GM19099 (cell line): Measurements from ENCODE around the gene HMHB1.

Experiments used
- POLR2A ChIP-seq: IDR thresholded peaks from 3 replicates; pipeline ENCODE4 v1.6.1; 2011; ENCODE audit warnings: low read depth; ENCODE audit not compliant: insufficient read length; ENCODE audit errors: extremely low read depth

Gene HMHB1

DNA sequence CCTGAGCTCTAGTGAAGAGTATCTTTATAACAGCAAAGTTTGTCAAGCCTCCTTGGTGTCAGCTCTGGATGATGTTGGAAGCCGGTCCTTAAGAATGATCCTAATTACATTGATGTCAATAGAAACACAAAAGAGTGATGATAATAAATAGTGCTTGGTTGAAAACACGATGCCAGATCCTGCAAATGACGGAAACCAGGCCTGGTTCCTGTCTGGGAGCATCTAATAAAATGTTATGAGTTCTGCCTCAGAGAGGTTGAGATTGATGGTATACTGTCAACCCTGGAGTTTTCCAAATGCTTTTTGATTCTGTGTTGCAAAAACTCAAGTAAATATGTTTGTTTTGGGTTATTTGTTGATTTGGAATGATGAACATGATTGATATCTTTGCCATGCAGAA, 23.3 kb downstream of the HMHB1 start:
- no peak for TF ChIP-seq POLR2A

DNA sequence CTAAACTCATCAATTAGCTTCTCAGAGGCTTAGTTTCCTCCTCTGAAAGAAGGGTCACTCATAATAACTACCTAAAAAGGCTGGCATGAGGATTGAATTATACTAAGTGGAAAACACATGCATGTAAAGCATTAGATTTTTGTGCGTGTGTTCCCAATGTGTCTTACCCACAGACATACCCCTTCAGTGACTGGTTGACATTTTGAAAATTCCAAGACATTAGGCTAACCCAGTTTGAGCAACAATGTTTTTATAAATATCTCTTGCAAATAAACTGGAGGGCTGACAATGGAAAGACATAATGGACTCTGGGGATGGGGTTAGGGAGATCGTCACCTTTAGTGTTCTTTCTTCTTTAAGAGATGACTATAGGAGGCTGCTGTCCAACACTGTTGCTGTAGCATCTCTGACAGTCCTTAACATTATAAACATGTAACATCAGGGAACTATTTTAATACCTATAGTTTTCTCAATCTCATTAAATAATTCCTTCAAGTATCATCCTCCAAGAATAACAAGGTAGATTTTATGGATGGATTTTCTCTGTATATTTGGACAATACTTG, 24.3 kb downstream of the HMHB1 start:
- no peak for TF ChIP-seq POLR2A

GRCh38 chr5:143837306-143837848, 25.4 kb downstream of the HMHB1 start:
- no peak for TF ChIP-seq POLR2A

DNA sequence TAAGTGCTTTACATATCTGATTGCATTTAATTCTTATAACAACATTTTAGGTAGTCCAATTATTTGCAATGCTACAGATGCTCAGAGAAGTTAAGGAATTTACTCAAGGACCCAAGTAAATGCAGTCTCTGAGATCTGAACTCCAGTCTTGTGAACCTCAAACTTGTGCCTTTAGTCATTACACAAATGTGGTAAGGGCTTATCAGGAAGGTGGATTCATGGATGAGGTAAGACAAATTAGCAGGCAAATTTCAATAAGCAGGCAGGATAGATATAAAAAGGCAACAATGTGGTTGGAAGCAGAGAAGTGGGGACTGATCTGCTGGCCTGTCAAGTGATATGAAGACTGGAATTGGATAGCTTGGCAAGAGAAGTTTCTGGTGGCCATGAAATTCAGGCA, 29.5 kb downstream of the HMHB1 start:
- no peak for TF ChIP-seq POLR2A

DNA sequence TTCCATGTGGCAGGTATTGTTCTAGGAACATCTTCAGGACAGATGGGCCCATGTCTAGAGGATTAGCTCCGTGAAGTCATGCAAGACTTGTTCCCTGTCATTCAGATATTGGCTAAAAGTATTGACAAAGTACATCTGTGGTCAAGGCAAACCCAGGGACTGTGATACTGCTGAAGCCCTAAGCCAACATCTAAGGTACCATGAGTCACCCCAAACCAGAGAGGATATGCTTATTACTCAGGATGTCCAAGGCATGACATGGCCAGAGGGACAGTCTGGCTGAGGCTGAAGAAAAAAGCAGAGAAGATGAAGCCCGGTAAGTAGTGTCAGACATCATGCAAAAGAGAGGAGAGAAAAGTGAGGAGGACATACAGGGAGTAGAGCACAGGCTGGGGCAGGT, 31.0 kb downstream of the HMHB1 start:
- TF ChIP-seq POLR2A: no peak

DNA sequence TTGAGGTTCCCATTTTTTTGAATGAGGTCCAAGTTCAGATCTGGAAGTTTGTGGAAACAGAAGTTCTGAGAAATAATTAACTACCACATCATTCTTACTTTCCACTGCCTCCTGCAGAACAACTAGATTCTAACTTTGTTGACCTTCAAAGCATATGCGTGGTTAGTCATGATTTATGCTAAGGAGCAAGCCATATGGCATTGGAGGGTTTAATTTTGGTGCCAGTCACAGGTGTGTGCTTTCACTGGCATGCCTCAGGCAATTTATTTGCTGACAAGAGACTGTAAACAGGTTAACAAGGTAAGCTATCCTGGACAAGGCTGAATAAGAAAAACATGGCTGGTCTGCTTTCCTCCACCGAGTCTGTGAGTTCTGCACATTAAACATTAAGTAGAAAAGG, 31.5 kb downstream of the HMHB1 start:
- no peak for TF ChIP-seq POLR2A

GRCh38 chr5:143850050-143850683, 38.2 kb downstream of the HMHB1 start:
- no peak for TF ChIP-seq POLR2A

DNA sequence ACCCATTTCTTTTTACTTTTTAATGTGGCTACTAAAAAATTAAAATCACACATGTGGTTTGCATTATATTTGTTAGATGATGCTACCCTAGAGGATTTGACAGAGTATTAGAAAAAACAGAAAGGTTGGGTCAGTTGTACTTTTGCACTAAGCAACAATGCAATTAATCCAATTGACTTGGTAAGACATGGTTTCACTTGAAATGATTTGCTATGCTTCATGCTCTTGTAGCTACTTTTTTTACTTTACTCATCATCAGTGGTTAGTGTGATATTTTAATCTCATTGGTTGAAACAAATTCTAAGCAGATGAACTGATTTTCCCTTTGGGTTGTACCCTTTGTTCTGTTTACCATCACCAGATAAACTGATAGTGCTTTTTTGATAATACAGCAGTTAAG, 39.4 kb downstream of the HMHB1 start:
- TF ChIP-seq POLR2A: no peak

GRCh38 chr5:143860211-143860610, 48.2 kb downstream of the HMHB1 start:
- no peak for TF ChIP-seq POLR2A

DNA sequence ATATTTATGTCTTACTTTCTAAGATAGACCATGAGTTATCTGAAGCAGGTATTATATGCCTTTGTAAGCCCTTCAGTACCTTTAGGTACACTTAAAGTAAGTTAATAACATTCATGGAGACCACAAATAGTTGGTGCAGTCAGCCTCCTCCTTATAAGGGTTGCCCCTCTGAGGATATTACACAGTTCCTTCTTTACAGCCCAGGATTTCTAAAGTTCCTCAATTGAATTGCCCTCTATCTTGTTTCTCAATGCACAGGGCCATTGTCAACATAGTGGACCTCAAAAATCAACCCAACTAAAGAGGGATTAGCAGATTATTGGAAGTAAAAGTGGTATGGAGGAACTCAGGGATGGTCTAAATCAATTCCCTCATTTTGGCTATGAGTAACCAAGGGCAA, 50.3 kb downstream of the HMHB1 start:
- TF ChIP-seq POLR2A: no peak

DNA sequence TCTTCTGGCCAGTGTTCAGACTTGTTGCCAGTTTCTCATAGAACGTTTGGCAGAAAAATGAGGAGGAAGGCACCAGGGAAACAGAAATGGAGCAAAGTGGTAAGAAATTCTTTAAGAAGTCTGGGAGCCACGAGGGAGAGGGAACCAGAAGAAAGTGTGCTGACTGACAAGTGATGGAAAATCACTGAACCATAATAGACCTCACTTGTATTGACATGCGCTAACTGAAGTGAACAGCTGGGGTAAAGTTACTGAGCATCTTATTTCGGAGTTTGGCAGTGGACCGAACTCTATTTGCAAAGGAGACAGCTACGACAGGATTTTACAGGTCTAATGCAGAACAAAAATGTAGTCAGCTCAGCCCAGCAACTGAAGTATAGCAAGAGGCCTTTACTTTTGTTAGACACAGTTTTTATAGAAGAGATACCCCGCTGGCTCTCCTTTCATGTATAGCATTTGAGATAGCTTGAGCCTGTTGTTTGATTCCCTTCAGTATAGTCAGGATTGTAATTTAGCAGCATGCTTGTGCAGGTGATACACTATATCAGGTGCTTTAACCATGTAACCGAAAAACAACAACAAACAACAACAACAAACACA, 53.6 kb downstream of the HMHB1 start:
- TF ChIP-seq POLR2A: no peak
